ENCODE measurements around the gene ZMYND10.
A peak's percentile ranks its signal among the peaks of the same experiment; 100 is the strongest.

Gene ZMYND10

GRCh38 chr3:50347187-50347813 is 1.8 kb upstream of the ZMYND10 start:
- DNase-seq (ENCODE audit: low read depth), result peak; percentile 69

DNA sequence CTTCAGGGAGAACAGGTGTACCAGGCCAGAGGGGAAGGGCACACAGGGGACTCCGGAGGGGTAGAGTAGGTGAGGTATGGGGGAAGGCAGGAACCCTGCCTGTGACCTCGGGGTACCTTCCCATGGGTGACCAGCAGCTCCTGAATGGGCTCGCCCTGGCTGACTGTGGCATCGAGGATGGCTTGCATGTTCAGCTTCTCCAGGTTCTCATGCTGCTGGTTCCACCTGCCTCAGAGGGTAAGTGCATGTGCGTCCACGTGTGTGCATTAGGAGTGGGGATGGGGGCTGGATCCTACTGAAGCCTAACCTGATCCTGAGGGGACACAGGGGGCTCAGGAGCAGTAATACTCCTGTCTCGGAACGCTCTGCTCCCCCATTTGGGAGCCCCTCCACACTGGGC is 524 bp downstream of the ZMYND10 start:
- no peak for DNase-seq (ENCODE audit: low read depth)

GRCh38 chr3:50342813-50343633 is 2.5 kb downstream of the ZMYND10 start:
- DNase-seq (ENCODE audit: low read depth), result no peak

- no peak for DNase-seq (ENCODE audit: low read depth)
Observed at GRCh38 chr3:50341996-50342650, 3.4 kb downstream of the ZMYND10 start.

- no peak for DNase-seq (ENCODE audit: low read depth)
Observed at GRCh38 chr3:50341537-50341936, 4.0 kb downstream of the ZMYND10 start.

DNA sequence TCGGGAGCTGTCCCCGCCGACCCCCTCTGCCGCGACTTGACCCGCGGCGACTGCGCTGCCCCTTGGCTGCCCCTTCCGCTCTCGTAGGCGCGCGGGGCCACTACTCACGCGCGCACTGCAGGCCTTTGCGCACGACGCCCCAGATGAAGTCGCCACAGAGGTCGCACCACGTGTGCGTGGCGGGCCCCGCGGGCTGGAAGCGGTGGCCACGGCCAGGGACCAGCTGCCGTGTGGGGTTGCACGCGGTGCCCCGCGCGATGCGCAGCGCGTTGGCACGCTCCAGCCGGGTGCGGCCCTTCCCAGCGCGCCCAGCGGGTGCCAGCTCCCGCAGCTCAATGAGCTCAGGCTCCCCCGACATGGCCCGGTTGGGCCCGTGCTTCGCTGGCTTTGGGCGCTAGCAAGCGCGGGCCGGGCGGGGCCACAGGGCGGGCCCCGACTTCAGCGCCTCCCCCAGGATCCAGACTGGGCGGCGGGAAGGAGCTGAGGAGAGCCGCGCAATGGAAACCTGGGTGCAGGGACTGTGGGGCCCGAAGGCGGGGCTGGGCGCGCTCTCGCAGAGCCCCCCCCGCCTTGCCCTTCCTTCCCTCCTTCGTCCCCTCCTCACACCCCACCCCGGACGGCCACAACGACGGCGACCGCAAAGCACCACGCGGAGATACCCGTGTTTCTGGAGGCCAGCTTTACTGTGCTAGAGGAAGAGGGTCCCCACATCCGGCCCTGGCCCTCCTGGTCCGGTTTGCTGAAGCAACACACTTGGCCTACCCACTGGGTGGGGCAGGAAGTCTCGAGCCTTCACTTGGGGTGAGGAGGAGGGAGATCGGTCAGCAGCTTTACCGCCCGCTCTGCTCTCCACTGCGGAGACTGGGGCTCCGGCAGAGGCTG is 4.8 kb downstream of the ZMYND10 start, which contains the start of gene RASSF1:
Gene RASSF1 (minus strand): TSS at position 389 of the 882 bp plus-strand sequence. CDS start 31 bp downstream, at position 358.
- DNase-seq (ENCODE audit: low read depth), result peak; percentile 40

GRCh38 chr3:50340147-50340447 is 5.4 kb downstream of the ZMYND10 start:
- DNase-seq (ENCODE audit: low read depth), result no peak

DNA sequence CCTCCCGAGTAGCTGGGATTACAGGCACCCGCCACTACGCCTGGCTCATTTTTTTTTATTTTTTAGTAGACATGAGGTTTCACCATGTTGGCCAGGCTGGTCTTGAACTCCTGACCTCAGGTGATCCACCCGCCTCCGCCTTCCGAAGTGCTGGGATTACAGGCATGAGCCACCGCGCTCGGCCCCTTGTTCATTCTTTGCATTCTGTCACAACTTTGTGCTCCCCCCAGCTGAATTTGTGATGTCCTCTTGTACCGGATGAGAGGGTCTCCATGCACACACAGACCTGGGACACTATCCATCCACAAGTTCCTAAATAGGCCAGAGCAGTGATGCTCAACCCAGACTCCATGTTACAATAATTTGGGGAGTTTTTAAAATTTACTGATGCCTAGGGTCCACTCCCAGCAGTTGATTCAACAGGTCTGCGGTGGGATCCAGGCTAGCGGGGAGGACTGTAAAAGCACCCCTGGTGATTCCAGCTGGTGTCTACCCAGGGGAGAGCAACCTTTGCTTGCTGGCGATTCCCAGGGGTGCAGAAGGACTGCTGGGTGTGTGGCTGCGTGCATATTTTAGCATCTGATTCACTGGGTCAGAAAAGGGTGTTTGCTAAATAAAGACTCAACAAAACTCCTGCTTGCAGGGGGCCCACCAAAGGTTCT is 5.9 kb downstream of the ZMYND10 start:
- no peak for DNase-seq (ENCODE audit: low read depth)

- DNase-seq (ENCODE audit: low read depth), result no peak
Observed at GRCh38 chr3:50338965-50339364, 6.6 kb downstream of the ZMYND10 start.

- peak; percentile 89 for DNase-seq (ENCODE audit: low read depth)
Observed at GRCh38 chr3:50337175-50337861, 8.2 kb downstream of the ZMYND10 start.

DNA sequence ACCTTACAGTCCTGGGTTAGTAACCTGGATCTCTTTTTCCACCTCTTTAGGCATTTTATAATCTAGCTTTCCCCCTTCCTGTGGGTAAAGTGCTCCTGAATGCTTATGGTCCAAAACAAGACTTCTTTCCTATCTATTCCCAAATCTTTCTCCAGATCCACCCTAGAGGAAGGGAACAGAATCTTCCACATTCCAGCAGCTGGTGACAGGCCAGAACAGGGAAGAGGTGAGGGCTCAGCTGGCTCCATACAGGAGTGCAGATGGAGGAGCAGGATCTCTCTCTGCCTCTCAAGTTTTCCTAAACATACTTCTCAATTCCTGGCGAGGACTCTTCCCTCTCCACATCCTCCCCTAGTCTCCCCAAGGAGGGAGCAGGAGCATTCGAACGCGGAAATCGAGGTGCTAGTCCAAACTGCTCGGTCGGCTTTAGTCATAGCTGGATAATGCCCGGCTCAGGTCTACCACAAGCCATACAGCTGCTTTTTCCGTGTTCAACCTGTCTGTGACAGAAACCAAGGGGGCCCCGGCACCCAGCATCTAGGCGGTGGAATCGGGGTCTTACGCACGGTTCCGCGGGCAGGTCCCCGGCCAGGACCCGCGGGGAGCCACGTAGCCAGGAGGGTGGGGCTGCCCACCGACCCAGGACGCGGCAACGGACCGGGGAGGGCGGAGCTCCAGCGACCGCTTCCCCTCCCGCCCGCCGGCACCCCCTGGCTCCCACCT is 8.9 kb downstream of the ZMYND10 start:
- DNase-seq (ENCODE audit: low read depth), result no peak

DNA sequence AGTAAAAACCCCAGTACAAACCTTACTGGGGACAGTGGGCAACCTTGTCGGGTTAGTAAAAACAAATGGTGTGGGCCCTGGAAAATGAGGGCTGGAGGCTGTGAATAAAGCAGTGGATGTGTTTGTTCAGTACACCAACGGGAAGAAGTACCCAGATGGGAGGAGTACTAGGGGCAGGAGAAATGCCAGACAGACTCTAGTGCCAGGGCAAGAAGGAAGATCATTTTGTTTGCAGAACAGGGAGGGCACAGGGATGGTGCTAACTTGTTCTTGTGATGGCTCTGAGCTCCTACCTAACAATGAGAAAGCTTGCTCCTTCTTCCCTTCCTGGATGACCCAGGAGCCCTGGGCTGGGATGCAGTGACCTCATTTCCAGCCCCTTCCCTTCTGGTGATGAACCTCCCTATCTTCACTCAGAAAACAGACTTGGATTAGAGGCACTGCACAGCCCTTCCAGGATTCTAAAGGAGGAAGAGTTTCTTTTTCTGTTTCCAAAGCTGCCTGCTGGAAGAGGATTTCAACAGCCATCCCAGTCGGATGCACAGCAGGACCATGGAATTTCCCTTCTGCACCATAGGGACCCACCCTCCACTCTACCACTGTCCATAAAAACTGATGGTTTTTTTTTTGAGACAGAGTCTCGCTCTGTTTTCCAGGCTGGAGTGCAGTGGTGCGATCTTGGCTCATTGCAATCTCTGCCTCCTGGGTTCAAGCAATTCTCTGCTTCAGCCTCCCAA is 11.0 kb downstream of the ZMYND10 start:
- no peak for DNase-seq (ENCODE audit: low read depth)

GRCh38 chr3:50333744-50334328 is 11.7 kb downstream of the ZMYND10 start:
- no peak for DNase-seq (ENCODE audit: low read depth)

DNA sequence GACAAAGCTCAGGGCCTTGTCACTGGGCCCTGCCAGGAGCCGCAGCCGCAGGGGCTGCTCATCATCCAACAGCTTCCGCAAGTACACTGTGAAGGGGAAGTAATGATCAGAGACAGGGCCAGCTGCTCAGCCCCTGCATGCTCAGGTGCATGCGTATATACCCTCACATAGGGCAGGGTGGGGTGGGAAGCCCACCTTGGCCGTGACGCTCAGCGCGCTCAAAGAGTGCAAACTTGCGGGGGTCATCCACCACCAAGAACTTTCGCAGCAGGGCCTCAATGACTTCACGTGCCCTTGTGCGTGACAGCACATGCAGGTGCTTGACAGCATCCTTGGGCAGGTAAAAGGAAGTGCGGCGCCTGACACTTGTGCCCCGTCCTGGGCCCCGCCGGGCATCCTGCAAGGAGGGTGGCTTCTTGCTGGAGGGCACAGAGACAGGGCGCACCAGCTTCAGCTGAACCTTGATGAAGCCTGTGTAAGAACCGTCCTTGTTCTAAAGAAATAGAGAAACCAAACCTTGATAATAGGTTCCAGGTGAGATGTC is 14.1 kb downstream of the ZMYND10 start:
- no peak for DNase-seq (ENCODE audit: low read depth)

GRCh38 chr3:50330330-50330729 is 15.2 kb downstream of the ZMYND10 start:
- no peak for DNase-seq (ENCODE audit: low read depth)

- peak; percentile 93 for DNase-seq (ENCODE audit: low read depth)
Observed at GRCh38 chr3:50327943-50328691, 17.4 kb downstream of the ZMYND10 start, which contains the start of gene TUSC2. Gene TUSC2, minus strand, starts transcription at chr3:50328223. Its CDS starts 124 bp downstream, at chr3:50328099.

DNA sequence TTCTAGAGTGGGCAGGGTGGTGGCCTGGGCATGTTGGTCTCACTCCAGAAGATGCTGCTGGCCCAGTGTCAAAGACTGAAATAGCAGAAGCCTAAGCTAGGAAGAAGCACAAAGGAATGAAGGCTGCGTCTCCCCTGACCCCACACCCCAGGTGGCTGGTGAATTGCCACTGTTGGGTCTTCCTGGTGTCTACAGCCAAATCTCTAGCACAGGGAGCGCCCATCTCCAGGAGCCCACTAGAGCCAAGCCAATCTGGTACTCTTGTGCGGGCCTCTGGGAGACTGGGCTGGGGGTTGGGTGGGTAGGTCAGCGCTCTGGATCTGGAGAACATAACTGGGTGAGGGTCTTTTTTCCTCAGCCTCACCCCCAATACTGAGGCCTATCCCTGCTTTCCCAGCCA is 18.4 kb downstream of the ZMYND10 start:
- DNase-seq (ENCODE audit: low read depth), result no peak

DNA sequence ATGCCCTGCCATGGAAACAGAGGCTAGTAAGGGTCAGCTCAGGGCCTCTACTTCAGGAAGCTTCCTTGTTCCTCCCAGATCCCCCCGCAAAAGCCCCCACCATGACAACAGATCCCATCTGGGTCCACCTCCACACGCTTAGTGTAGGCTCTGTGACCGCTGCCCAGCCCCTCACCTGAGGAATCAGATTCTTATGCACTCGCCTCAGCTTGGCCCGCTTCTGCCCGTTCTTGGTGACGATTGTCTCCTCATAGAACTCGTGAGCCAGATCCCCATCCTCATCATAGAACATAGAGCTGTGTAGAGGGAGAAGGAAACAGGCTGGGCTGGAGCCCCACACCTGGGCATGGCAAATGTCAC is 19.4 kb downstream of the ZMYND10 start:
- no peak for DNase-seq (ENCODE audit: low read depth)

Data from T follicular helper cell (primary cell).